Measurements from ENCODE around the gene PDSS2.

Gene PDSS2

GRCh38 chr6:107235007-107235406 lies 224.4 kb downstream of the PDSS2 start:
- H3K4me3 ChIP-seq (ENCODE audit: low read length), result no peak overlapping the region
- no peaks in the 10 kb centered on the region for H3K36me3 ChIP-seq (ENCODE audit: control insufficient read depth, low read length)
- no peaks in the 10 kb centered on the region; the same call in 1 of the 2 replicates for H3K4me1 ChIP-seq (ENCODE audit: control insufficient read depth, low read length)
- TF ChIP-seq CTCF (IDR thresholded peaks at IDR 0.05; ENCODE audit: low read depth, low read length, poor library complexity, severe bottlenecking), result no peak
- no peak for TF ChIP-seq EZH2phosphoT487 (IDR thresholded peaks at IDR 0.05; ENCODE audit: borderline replicate concordance, low read length)
- no peaks in the 10 kb centered on the region for H4K20me1 ChIP-seq (ENCODE audit: control insufficient read depth, insufficient read depth, low read depth, low read length)
- H3K79me2 ChIP-seq (ENCODE audit: control insufficient read depth, low read length), result no peaks in the 10 kb centered on the region
- H3K27me3 ChIP-seq (ENCODE audit: control insufficient read depth, low read length), result no peaks in the 10 kb centered on the region
- H3K27ac ChIP-seq (ENCODE audit: low read depth, low read length), result no peak overlapping the region
- H3K9me3 ChIP-seq (ENCODE audit: control insufficient read depth, insufficient read depth, low read length), result no peaks in the 10 kb centered on the region
- no peaks in the 10 kb centered on the region for H3F3A ChIP-seq (ENCODE audit: control insufficient read depth, insufficient read depth)
- no peak overlapping the region for H3K4me2 ChIP-seq (ENCODE audit: low read length)
- H3K9me2 ChIP-seq (replicated peaks; ENCODE audit: control insufficient read depth, low read length), result no peaks in the 10 kb centered on the region

GRCh38 chr6:107231243-107231642 lies 228.1 kb downstream of the PDSS2 start:
- Histone ChIP-seq H3K79me2 (ENCODE audit: control insufficient read depth, low read length) (no peaks in the 10 kb centered on the region), H3K36me3 (ENCODE audit: control insufficient read depth, low read length) (no peaks in the 10 kb centered on the region), H3K27me3 (ENCODE audit: control insufficient read depth, low read length) (no peaks in the 10 kb centered on the region), H3K9me3 (ENCODE audit: control insufficient read depth, insufficient read depth, low read length) (no peaks in the 10 kb centered on the region), H3F3A (ENCODE audit: control insufficient read depth, insufficient read depth) (no peaks in the 10 kb centered on the region), H3K9me2 (replicated peaks; ENCODE audit: control insufficient read depth, low read length) (no peaks in the 10 kb centered on the region), H3K27ac (ENCODE audit: low read depth, low read length) (no peak overlapping the region), H3K4me2 (ENCODE audit: low read length) (no peak overlapping the region), H3K4me1 (ENCODE audit: control insufficient read depth, low read length) (no peaks in the 10 kb centered on the region; the same call in 1 of the 2 replicates), H3K4me3 (ENCODE audit: low read length) (no peak overlapping the region), H4K20me1 (ENCODE audit: control insufficient read depth, insufficient read depth, low read depth, low read length) (no peaks in the 10 kb centered on the region)
- TF ChIP-seq EZH2phosphoT487 (IDR thresholded peaks at IDR 0.05; ENCODE audit: borderline replicate concordance, low read length) (no peak), CTCF (IDR thresholded peaks at IDR 0.05; ENCODE audit: low read depth, low read length, poor library complexity, severe bottlenecking) (no peak)

- Histone ChIP-seq H3F3A (ENCODE audit: control insufficient read depth, insufficient read depth) (no peaks in the 10 kb centered on the region), H3K9me3 (ENCODE audit: control insufficient read depth, insufficient read depth, low read length) (no peaks in the 10 kb centered on the region), H3K4me2 (ENCODE audit: low read length) (no peak overlapping the region), H3K27me3 (ENCODE audit: control insufficient read depth, low read length) (no peaks in the 10 kb centered on the region), H3K27ac (ENCODE audit: low read depth, low read length) (no peak overlapping the region), H3K4me3 (ENCODE audit: low read length) (no peak overlapping the region), H3K4me1 (ENCODE audit: control insufficient read depth, low read length) (no peaks in the 10 kb centered on the region; the same call in 1 of the 2 replicates), H3K79me2 (ENCODE audit: control insufficient read depth, low read length) (no peaks in the 10 kb centered on the region), H4K20me1 (ENCODE audit: control insufficient read depth, insufficient read depth, low read depth, low read length) (no peaks in the 10 kb centered on the region), H3K9me2 (replicated peaks; ENCODE audit: control insufficient read depth, low read length) (no peaks in the 10 kb centered on the region), H3K36me3 (ENCODE audit: control insufficient read depth, low read length) (no peaks in the 10 kb centered on the region)
- no peak for TF ChIP-seq CTCF (IDR thresholded peaks at IDR 0.05; ENCODE audit: low read depth, low read length, poor library complexity, severe bottlenecking)
- no peak for TF ChIP-seq EZH2phosphoT487 (IDR thresholded peaks at IDR 0.05; ENCODE audit: borderline replicate concordance, low read length)
Measured at GRCh38 chr6:107230448-107230847, 228.9 kb downstream of the PDSS2 start.

All from DOHH2 (cell line).